Activated CD4-positive, CD25-positive, alpha-beta regulatory T cell treated with anti-CD3 and anti-CD28 coated beads, Interleukin-2, amount 50 U/mL, for 16 hours (primary cell): ENCODE data around the gene LINC00237.

Experiments used
- DNase-seq: peaks from one replicate; pipeline ENCODE4 v3.0.0-alpha.2; 2020; ENCODE audit warnings: low read depth, low spot score

Gene LINC00237

DNA sequence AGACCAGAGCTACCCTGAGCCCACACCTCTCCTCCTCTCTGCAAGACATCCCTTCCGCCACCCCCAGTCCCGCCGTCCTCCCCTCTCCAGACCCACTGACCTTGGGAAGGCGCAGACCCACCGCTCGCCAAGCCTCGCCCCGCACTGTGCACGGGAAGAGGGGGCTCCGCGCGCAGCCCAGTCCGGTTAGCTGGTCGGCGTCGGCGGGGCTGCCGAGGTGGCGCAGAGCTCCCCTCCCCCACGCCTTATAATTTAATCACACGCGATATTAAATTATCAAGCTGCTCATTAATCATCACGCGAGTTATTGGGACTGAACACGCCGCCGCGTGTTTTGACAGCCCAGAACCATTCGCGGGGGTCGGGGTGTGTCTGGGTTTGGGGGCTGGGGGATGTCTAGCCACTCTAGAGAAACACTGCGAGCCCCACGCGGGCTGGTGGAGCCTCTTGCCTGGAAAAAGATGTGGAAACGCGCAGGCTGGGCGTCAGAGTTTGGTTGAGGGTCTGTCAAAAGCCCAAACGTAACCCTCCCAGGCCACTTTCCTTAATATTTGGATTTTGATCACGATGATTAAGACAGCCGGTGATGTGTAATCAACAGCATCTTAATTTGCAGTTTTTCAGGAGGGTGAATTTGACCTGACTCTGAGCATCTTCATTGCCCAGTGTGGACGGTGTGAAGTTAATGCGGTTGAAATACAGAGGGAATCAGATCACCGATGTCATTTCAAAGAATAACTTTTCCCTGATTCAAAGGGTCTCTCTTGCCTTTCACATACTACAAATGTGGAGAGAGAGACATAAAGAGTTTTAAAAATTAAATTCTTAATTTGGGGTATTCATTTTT, at the start of gene LINC00237:
LINC00237 (minus strand) TSS at position 188 of the 847 bp plus-strand sequence.
- no peak for DNase-seq

DNA sequence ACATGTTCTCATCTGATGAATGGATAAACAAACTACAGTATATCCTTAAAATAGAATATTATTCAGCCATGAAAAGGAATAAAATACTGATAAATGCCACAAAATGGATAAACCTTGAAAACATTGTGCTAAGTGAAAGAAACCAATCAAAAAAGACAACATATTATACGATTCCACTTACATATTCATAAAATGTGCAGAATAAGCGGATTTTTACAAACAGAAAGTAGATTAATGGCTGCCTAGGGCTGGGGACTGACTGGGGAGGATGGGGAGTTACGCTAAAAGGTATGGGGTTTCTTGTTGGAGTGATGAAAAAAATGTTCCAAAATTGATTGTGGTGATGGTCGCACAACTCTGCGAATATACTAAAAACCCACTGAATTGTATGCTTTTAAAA, 49.1 kb upstream of the LINC00237 start:
- no peak for DNase-seq

DNA sequence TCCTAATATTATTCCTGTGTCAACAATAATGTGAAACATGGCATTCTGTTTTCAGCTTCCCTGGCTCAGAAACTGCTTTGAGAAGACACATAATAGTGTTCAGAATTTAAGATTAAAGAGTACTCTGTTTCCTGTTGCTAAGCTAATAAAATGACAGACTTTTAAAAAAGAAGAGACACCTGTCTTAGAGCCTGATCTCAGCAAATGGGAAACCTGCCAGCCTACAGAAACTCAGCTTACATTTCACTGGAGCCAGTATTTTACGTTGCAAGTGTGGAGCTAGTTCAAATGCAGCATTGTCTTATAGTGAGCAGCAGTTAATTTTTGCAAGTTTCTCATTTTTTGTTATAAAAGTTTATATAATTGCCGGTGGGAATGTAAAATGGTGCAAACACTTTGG, 48.5 kb upstream of the LINC00237 start:
- DNase-seq: no peak

DNA sequence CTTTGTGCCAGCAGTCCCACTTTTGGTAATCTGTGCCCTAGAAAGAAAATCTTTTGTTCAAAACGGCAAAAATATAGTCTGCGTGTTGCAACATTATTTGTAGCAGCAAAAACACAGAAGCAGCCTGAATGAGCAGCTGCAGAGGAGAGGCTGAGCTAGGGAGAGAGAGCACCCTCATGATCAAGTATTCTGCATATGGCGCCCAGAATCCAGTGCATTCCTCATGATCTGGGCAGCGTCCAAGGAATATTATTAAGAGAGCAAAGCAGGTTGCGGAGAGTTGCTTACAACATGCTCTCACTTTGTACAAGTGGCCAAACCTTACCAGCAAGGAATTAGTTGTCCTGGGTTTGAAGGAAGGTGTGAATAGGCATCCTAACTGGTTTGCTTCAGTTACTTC, 45.6 kb upstream of the LINC00237 start:
- DNase-seq: no peak

DNA sequence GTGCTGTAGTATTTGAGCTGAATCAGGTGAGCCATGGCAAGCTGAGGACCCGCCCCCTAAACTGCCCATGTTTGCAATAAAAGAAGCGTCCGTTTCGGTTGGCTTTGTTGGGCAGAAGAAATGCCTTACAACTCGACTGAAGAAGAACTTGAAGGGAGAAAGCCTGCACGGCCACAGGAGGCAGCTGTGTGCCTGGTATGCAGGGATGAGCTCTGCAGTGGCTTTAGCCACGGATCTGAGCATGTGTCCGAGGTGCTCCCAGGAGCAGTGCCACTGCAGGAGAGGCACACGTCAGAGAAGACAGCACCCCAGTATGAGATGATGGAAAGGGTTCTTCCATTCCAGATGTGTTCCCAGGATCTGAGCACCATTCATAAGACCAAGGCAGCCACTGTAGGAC, 43.2 kb upstream of the LINC00237 start:
- no peak for DNase-seq

DNA sequence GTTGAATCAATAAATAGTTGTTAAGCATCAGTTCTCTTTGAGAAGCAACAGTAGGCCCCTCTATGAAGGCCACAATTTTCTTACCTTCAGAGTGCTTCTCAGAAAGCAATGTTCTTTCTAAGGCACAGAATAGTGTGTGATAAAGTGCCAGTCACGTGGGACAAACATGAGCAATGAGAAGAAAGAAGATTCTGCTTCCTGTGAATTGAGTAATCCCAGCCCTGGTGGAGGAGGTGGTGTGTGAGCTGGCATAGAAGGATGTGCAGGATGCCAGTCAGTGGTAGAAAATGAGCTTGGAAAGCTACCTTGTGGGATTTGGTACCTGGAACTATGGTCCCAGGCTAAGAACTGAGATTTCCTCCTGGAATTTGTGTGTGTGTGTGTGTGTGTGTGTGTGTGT, 41.4 kb upstream of the LINC00237 start:
- DNase-seq: no peak

DNA sequence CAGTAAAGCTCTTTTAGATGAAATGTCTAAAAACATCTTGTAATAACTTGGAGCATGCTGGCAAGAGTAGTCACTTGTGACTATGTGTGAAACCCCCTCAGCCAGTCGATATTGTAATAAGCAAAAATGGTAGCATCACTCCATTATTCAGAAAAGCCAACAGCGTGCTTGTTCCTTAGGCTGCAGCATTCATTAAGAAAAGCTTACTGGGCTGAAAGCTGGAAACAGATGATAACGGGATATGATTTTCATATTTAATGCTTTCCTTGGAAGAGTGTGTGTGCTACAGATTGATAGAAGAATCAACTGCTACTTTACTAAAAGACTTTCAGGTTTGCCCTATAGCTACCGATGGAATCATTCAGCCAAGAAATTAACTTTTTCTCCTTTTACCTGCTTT, 40.1 kb upstream of the LINC00237 start:
- DNase-seq: no peak

DNA sequence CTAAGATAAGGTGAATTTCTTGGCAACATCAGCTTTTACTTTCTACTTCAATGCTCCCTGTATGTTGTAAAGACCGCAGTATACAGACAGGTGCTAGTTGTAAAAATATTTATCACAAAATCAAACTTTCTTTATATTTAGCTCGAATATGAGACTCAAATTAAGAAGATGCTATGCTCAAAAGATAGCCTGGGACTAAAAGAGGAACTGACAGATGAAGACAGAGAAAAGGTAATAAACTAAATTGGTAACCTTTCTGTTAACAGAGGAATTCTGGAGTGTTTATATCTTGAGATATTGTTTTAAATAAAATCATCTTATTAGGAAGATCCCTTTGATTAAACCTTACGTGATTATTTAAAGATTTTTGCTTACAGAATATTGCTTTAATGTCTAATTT, 39.3 kb upstream of the LINC00237 start:
- DNase-seq: no peak

DNA sequence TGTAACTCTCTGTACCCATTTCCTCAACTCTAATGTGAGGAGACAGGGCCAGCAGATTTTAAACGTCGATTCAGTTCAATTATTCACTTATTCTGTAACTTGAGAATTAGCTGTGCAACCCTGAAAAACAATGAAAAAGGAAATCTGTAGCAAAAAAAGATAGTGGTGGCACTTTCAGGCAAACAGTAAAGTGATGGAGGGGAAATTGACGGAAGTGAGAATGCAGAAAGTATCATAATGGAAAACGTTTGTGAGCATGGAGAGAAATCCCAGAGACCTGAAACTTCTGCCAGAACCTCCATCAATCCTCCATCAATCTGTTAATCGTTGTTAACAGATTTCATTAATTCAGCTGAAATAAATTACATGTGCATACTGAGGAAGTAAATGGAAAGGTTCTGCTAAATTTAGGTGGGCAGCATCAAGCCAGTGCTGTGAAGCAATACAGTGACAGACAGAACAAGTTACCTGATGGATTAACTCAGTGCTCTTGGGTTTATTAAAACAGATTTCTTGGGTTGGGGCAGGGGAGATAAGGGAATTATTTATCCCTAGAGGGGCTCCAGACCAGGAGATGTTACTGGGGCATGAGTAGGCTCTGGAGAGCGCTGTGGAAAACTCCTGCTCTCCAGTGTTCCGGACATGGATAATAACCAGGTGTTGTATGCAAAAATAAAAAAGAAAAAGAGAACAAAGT, 37.2 kb upstream of the LINC00237 start:
- DNase-seq: no peak

DNA sequence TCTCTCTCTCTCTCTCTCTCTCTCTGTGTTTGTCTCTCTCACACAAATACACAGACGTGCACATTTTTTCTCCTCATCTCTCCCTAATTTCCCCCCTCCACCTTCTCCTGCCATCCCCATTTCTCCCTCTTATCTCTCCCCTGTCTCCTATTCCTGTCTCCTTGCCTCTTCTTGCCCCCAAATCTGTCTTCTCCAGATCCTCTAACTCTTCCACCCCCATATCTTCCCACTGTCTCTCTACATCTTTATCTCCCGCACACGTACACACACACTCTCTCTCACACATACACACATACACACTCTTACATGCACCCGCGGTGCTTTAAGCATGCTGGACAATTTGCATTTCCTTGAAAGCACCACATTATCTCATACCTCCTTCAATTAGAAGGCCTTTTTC, 35.7 kb upstream of the LINC00237 start:
- DNase-seq: no peak

DNA sequence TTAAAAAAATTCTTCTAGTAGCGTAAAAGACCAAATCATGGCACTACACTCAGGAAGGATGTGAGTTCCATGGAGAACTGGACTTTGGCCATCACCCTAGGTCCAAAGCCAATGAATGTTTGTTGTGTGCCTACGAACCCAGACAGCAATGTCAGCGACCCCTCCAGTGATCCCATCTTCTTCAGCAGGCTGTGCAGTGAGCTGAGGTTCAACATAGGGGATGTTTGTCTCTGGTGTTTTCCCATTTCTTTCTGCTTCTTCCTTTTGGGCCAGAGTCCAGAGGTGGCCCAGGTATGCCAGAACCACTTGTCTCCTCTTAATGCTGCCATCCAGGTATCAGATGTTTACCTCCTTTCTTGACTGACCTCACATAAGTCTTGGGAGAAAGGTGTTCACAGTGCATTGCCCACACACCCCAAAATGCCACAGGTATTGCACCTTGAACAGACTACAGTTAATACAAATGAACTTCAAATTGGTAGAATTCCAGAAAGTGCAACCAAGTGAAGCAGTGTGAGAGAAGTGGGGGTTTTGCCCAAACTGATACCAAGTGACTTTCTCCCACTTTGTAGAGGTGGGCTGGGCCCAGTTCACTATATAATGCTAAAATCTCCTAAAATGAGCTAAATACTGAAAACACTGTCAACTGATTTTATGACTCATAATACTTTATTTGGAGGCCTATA, 33.9 kb upstream of the LINC00237 start:
- DNase-seq: no peak

DNA sequence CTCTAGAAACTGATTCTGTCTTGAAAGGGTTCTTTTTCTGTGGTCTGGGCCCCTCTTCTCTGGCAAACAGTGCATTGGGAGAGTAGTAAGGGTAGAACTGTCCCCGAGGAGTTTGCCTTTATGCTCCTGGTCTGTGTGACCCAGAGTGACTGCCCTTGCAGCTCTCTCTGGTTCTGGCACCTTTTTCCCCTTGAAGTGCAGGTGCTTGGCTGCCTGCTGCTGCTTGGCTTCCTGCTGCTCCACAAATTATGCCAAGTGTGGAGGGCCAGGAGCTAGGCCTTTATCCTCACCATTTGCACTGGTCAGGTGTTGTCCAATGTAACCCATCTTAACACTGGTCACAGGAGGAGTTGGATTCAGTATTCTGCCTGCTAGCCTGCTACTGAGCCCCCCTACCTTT, 30.9 kb upstream of the LINC00237 start:
- no peak for DNase-seq

DNA sequence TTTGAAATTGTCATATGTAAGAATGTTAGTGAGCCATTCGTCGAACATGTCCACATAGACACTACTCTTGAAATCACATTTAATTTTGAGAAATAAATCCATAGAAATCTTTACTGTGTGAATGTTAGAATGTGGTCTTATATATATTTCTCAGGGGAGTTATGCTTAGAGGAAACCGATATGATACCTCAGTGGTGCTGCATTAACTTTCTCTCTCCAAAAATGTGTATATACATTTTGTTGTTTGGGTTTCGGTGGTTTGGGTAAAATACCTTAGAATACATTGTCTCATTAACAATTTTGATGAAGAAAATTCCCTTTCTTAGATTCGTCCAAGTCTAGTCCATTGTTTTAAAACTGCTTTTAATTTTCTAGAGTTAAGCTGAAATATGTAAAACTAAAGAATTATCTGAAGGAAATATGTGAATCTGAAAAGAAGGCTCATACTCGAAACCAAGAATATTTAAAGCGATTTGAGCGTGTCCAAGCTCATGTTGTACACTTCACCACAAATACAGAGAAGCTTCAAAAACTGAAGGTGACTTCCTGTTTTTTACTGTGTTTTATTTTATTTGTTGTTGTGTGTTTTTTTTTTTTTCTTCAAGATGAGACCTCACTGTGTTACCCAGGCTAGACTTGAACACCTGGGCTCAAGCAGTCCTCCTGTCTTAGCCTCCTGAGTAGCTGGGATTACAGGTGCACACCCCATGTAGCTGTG, 30.0 kb upstream of the LINC00237 start:
- DNase-seq: no peak

DNA sequence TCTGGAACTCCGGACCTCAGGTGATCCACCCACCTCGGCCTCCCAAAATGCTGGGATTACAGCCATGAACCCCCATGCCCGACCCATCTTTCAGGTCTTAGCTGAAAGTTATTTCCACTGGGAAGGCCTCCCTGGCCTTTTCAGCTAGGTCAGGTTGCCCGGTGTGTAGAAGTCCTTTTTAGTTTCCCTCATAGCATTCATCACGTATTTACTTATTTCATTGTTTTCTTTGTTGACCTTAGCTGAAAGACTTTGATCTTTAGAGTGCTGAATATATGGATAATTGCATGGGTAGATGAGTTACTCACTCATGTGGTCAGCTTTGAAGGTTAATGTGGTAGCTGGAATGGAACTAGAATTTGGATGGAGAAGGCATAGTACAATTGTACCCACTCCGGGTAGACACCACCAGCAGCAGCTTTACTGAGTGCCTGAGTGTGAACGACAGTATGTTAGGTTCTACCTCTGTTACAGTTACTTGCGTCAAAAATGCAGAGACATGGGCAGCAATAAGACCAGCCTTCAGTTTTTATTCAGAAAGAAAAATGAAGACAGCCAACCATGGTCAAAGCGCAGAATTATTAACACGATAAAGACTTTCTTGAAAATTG, 28.8 kb upstream of the LINC00237 start:
- no peak for DNase-seq

DNA sequence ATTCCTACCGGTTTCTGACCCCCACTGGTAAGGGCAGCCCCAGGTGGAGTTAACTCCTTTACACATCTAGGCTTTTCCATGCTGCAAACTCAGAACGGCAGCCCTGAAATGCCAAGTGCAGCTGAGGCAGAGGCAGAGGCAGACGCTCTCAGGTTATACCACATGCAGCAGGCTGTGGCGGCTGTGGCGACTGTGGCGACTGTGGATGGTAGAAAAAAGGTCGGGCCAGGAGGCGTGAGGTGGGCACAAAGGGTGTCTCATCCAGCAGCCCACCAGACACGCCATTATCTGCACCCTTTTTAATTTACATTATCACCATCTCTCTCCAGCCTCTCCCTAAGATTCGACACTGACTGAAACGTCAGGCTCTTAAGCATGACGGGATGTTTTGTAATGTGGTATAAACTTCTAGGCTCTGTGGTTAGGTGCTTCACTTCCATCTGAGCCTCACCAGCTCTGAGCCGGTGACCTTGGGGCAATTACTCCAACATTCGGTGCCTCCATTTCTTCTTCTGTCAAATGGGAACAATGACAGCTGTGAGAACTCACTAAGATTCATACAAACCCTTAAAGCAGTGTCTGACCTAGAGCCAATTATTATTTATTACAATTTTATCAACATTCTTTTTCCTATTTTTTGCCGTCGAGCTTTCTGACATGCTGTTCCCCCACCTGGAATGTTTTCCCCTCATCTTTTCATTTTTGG, 27.9 kb upstream of the LINC00237 start:
- DNase-seq: no peak

DNA sequence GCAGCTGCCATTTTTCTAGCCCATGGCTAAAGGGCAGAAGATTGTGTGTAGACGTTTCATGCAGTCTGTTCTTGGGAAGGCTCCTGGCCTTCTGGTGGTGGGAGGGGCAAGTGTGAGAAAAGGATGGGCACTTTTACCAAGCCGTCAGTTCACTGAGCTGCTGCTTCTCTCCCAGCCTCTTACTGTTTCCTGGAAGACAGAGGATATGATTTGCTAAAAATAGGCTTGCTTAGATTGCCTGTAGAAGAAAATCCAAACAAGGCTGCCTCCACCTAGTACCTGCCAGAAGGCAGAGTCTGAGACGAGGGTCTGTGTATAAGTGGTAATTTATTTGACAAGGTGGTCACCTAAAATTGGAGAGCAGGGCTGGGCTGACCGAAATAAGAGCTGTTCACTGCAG, 27.2 kb upstream of the LINC00237 start:
- DNase-seq: no peak

DNA sequence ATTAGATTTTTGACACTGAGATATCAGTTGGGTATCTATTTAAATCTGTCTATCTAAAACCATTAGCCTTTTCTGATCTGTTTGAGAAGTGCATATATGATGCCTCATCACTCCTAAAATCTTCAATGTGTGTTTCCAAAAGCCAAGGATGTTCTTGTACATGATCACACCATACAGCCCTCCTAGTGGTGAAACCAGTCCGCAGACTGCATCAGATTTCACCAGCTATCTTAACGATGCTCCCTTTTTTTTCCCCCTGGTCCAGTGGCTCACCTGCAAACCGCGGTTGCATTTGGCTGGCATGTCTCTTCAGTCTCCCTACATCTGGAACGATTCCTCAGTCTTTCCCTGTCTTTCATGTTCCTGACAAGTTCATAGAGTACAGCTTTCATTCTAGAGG, 23.7 kb upstream of the LINC00237 start:
- DNase-seq: no peak

DNA sequence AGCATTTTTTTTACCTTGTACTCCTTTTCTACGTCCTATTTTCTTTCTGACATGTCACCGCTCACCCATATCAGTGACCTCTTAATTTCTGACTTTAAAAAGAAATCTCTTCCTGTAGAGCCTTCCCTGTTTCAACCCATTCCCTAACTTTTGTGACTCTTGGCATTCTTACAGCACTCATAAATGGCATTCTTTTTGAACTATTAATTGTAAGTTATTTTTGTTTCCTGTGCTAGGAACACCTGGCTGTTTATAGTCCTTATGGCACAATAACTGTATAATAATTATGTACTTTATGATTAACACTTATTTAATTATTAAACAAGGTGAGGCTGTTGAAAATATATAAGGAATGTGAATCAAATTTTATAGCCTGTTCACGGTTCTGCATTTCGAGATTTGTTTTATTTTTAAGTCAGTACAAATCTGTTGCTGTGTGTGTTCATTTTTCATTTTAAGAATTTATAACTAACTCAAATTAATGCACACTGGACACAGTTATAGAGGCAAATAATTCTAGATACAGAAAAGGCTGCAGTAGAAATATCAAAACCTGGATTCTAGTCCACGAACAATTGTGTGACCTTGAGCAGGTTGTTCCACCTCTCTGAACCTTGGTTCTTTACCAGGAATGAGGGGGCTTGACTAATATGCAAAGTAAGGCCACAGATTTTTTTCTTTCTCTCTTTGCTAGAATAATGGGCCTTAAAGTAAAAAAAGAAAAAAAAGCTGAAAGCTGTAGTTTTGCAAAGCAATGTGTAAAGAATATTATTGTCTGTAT, 21.2 kb upstream of the LINC00237 start:
- no peak for DNase-seq

DNA sequence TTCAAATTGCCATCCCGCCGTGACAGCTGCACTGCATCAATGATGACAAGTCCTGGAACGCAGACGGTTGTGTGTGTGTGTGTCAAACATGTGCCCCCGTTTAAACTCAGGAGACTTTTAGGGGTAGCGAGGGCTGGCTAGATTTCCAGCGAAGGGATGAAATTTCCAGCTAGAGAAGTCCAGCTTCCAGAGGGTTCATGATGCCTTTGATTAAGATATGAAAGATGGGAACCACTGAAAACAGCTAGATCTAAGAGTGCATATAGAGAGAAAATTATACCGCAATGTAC, 20.4 kb upstream of the LINC00237 start:
- no peak for DNase-seq

DNA sequence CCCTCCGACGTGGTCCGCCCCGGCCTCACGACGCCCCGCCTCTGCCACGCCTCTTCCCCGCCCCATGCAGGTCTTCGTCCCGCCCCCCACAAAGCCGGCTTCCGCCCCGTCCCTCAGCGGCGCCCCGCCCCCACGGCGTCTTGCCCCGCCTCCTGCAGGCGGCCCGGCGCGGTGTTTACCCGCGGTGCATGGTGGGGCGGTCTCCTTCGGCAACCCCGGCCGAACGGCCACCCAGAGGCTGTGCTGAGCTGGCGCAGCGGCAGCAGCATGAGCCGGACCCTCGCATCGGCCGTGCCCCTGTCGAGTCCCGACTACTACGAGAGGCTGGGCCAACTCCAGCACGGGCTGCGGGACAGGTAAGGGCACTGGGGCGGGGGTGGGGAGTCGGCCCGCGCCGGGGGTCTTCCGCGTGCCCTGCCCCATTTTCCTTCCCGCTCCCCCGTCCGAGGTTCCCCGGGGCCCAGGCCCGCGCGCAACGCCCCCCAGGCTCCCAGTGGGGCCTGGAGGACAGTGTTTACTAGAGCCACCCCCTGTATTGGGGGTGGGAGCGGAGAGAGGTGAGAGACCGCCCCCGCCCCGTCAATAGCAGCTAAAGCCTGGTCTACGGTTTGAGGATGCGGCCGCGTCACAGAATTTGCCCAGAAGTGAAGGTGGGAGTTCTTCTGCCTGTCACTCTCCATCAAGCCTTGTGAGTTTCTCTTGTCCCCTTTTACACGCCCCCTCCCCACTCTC, 19.9 kb upstream of the LINC00237 start, which contains the start of gene KIZ:
KIZ (plus strand) TSS at position 234 of the 732 bp plus-strand sequence; CDS start at position 268, 34 bp downstream.
- DNase-seq: peak; percentile 95
